HG03103 (cell line): ENCODE results near the gene UQCC5.

Experiments
- ATAC-seq: cut with Tn5 transposase; IDR thresholded peaks from one replicate; pipeline ENCODE4 v1.9.1; 2021; ENCODE audit warnings: low read depth; ENCODE audit not compliant: unreplicated experiment

Gene UQCC5

DNA sequence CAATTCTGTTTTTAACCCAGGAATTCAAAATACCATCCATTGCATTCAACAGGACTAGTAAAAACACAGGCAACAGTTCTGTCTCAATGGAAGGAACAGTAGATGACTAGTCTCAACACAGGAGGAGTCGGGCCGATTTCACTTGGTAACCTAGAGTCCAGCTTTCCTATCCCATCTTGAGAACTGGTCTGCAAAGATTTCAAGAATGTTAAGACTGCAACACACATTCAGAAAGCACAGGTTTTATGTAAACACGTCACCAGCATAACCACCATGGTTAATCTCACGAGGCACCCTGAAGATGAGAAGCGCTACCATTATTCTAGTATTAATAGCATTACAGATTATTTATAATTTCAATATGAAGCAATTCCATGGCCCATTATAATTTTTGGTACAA, 22.0 kb downstream of the UQCC5 start:
- no peak for ATAC-seq

DNA sequence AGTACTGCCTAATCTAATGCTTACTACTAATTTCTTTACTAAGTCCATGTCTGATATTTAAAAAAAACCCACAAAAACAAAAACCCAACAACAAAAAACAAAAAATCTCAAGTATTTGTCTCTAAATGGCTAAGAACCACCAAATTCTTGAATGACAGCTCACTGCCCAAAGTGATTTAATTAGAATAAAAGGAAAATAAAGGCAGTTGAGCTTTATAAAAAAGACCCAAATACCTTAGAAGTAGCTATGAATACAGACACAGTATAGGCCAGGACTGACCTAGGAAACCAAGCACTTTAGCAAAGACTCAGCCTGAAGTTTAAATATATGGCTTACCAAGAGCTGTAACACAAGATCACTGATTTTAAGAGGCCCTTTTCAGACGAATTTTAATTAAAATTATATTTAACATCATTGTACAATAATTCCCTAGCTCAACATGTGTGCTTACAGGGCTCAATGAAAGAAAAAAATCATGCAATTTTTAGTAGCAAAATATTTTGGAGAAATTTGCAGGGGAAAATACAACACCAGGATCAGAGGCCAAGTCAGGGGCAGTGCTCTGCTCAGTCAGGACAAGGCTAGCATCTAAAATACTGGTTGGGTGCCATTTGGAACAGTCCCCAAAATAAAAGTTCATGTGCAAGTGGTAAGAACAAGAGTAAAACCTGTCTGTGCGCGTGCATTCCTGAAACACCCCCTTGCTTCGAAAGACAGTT, 24.8 kb downstream of the UQCC5 start:
- no peak for ATAC-seq

DNA sequence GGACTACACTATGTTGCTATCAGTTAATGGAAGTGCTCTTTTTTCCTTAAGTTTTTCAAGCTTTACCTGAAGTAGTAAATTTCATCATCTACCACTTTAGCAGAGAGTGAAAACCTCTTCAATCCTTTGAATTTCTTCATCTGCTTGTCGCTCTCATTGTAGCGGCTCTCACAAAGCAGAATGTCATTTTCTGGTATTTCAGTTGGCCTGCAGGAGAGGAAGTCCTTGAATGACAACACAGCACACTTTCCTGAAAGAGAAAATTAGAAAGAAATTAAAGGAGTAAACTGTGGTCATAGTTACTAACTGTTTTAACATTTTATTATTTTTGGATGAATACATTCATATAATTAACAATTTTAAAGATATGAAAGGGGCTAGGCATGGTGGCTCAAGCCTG, 27.6 kb downstream of the UQCC5 start:
- ATAC-seq = no peak

DNA sequence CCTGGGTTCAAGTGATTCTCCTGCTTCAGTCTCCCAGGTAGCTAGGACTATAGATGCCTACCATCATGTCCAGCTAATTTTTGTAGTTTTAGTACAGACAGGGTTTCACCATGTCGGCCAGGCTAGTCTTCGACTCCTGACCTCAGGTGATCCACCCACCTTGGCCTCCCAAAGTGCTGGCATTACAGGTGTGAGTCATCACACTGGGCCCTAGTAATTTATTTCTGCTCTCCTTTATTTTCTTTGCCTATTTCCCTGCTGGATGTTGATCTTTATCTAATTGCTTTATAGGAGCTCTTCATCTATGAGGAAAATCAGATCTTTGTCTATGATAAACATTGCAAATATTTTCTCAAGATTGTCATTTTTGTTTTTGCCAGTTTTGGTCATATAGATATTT, 31.7 kb downstream of the UQCC5 start:
- no peak for ATAC-seq

DNA sequence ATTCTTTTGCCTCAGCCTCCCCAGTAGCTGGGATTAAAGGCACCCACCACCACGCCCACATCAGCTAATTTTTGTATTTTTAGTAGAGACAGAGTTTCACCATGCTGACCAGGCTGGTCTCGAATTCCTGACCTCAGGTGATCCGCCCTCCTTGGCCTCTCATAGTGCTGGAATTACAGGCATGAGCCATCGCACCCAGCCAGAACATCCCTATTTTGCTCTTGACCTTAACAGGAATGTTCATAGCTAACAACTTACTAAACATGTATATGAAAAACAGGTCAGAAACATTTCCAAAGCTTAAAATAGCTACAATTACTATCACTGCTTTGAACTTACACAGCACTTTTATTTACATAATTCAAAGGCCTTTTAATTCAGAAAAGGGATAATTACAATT, 33.7 kb downstream of the UQCC5 start:
- ATAC-seq = no peak

DNA sequence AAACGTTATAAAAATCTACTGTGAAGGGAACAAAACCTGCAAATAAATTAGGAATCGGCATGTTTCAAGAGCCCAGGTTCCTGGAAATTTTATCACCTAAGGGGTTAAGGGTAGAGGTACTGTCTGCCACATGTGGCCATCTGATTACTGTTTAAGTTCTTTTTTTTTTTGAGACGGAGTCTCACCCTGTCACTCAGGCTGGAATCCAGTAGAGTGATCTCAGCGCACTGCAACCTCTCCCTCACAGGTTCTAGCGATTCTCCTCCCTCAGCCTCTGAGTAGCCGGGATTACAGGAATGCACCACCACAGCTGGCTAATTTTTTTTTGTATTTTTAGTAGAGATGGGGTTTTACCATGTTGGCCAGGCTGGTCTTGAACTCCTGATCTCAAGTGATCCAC, 35.8 kb downstream of the UQCC5 start:
- no peak for ATAC-seq

DNA sequence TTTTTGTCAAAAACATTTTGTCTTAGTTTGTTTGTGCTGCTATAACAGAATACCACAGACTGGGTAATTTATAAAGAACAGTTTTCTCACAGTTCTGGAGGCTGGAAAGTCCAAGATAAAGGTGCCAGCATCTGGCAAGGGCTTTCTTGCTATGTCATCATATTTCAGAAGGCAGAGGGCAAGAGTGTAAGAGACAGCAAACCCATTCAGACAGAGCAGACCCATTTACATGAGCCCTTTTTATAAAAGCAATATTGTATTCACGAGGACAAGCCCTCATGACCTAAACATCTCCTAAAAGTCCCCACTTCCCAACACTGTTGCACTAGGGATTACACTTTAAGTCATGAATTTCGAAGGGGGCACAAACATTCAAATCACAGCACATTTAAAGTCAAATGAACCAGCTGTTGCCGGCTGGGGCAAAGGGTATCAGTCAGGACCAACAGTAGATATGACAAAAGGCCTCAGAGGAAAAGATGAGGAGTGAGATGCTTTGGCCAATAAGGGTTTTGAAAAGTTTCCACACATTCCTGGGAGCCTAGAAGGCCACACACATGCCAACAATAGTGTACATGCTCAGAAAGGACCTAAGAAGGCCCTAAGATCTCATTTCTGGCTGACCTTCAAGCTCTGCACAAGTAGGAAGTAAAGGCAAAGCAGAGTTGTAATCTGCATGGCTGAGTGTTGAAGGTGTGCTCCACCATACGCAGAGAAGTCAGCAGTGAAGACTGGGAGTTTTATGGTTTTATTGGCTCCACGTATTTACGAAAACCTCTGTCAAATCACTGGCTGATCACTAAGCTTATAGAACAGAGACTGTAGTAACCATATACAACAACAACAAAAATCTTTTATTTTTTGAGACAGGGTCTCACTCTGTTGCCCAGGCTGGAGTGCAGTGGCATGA, 37.9 kb downstream of the UQCC5 start:
- ATAC-seq = no peak
